ENCODE measurements around the gene BRDT.

BRDT gene

DNA sequence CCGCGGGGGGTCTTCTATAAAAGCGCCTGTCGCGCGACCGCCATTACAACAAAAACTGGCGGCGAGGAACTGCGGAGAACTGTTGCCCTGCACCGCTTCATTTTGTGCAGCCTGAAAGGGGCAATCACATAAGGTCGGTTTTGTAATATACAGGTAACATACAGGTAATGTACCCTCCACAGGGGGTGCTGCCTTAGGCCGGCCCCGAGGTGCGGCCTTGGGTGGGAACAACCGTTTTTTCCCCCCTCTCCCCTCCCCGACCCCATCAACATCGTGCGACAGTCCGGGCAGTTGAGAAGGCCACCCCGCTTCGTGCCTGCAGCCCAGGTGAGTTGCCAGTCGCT, at the start of gene BRDT:
Gene BRDT, plus strand, starts transcription at position 46 of the 344 bp plus-strand sequence. CDS start 13,354 bp downstream, outside the sequence.
- H3K4me3 ChIP-seq, result no peak within 1 kb of the TSS

GRCh38 chr1:91900562-91900961, 48.6 kb upstream of the BRDT start:
- Histone ChIP-seq H4K20me1 (no peaks in the 10 kb centered on the region), H3K27me3 (no peaks in the 10 kb centered on the region), H3K4me3 (no peak overlapping the region), H3K4me2 (no peak overlapping the region), H3K27ac (no peak overlapping the region), H3K4me1 (no peaks in the 10 kb centered on the region; the same call in 1 of the 2 replicates), H3K36me3 (no peaks in the 10 kb centered on the region), H3K9me3 (no peaks in the 10 kb centered on the region), H3K9ac (no peak overlapping the region)
- TF ChIP-seq Cebpa-rat (IDR thresholded peaks at IDR 0.05), result no peak

More for the DNA sequence above, at the start of gene BRDT:
- no peak within 1 kb of the TSS for H3K9ac ChIP-seq
- no peak within 1 kb of the TSS for H3K4me2 ChIP-seq
- TF ChIP-seq Cebpa-rat (IDR thresholded peaks at IDR 0.05), result no peak
- peaks cover 14% of the 10 kb centered on the region for H3K9me3 ChIP-seq
- H4K20me1 ChIP-seq, result no peaks in the 10 kb centered on the region
- no peak within 1 kb of the TSS for H3K27ac ChIP-seq
- H3K36me3 ChIP-seq, result no peaks in the 10 kb centered on the region
- H3K27me3 ChIP-seq, result no peaks in the 10 kb centered on the region
- 0 out of 2 replicates have a peak, but pooled peaks cover 7% of the 10 kb centered on the region for H3K4me1 ChIP-seq

- Histone ChIP-seq H3K9me3 (no peaks in the 10 kb centered on the region), H3K27ac (no peak overlapping the region), H3K4me2 (no peak overlapping the region), H3K4me1 (no peaks in the 10 kb centered on the region; the same call in 1 of the 2 replicates), H3K9ac (no peak overlapping the region), H3K27me3 (no peaks in the 10 kb centered on the region), H3K36me3 (no peaks in the 10 kb centered on the region), H3K4me3 (no peak overlapping the region), H4K20me1 (no peaks in the 10 kb centered on the region)
- TF ChIP-seq Cebpa-rat (IDR thresholded peaks at IDR 0.05), result no peak
These were observed 48.0 kb upstream of the BRDT start for GRCh38 chr1:91901231-91901630.

DNA sequence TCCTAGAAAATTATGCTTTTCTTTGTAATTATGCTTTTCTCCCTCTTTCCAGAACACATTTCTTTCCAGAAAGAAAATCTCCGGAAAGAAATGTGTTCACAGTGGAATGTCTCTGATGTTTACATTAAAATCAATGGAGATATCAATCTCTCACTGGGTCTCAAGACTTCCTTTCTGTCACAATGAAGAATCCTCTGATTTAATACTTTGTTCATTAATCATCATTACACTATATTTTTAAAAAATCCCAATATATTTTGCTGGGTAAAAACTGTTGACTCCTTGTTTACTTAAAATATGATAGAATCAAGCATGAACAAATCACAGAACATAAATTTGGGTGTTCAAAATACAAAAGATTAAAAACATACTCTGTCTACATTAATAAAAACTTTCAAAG, 36.9 kb upstream of the BRDT start:
- Histone ChIP-seq H3K4me3 (no peak overlapping the region), H3K9ac (no peak overlapping the region), H3K9me3 (no peaks in the 10 kb centered on the region), H3K27me3 (no peaks in the 10 kb centered on the region), H3K36me3 (no peaks in the 10 kb centered on the region), H3K27ac (no peak overlapping the region), H3K4me1 (no peaks in the 10 kb centered on the region), H4K20me1 (no peaks in the 10 kb centered on the region), H3K4me2 (no peak overlapping the region)
- no peak for TF ChIP-seq Cebpa-rat (IDR thresholded peaks at IDR 0.05)

GRCh38 chr1:91913018-91913417, 36.2 kb upstream of the BRDT start:
- no peaks in the 10 kb centered on the region for H3K4me1 ChIP-seq
- H3K36me3 ChIP-seq, result no peaks in the 10 kb centered on the region
- no peak overlapping the region for H3K9ac ChIP-seq
- no peaks in the 10 kb centered on the region for H3K27me3 ChIP-seq
- no peak overlapping the region for H3K4me2 ChIP-seq
- TF ChIP-seq Cebpa-rat (IDR thresholded peaks at IDR 0.05), result no peak
- no peaks in the 10 kb centered on the region for H3K9me3 ChIP-seq
- no peak overlapping the region for H3K27ac ChIP-seq
- no peak overlapping the region for H3K4me3 ChIP-seq
- no peaks in the 10 kb centered on the region for H4K20me1 ChIP-seq

DNA sequence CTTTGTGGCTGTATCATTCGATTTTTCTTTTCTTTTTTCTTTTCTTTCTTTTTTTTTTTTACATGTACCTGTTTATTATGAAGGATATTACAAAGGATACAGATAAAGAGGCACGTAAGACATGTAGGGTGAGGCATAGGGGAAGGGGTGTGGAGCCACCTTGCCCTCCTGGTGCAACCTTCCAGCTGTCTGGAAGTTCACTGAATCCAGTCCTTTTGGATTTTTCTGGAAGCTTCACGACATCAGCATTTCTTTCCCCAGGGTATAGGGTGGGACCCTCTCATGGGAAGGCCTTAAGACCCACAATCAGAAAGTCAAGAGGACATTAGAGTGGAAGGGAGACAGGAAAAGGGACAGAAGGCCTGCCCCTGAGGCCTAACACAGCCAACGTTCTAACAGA, 33.2 kb upstream of the BRDT start:
- Histone ChIP-seq H3K27ac (no peak overlapping the region), H4K20me1 (no peaks in the 10 kb centered on the region), H3K4me1 (no peaks in the 10 kb centered on the region), H3K4me2 (no peak overlapping the region), H3K27me3 (no peaks in the 10 kb centered on the region), H3K9ac (no peak overlapping the region), H3K4me3 (no peak overlapping the region), H3K36me3 (no peaks in the 10 kb centered on the region), H3K9me3 (no peaks in the 10 kb centered on the region)
- no peak for TF ChIP-seq Cebpa-rat (IDR thresholded peaks at IDR 0.05)

- H3K4me3 ChIP-seq, result no peak overlapping the region
- no peak overlapping the region for H3K27ac ChIP-seq
- no peak overlapping the region for H3K4me2 ChIP-seq
- H3K27me3 ChIP-seq, result no peaks in the 10 kb centered on the region
- no peak overlapping the region for H3K9ac ChIP-seq
- H3K4me1 ChIP-seq, result no peaks in the 10 kb centered on the region
- H3K36me3 ChIP-seq, result no peaks in the 10 kb centered on the region
- H3K9me3 ChIP-seq, result no peaks in the 10 kb centered on the region
- H4K20me1 ChIP-seq, result no peaks in the 10 kb centered on the region
- no peak for TF ChIP-seq Cebpa-rat (IDR thresholded peaks at IDR 0.05)
These were observed 32.3 kb upstream of the BRDT start for GRCh38 chr1:91916811-91917460.

GRCh38 chr1:91919962-91920361, 29.2 kb upstream of the BRDT start:
- Histone ChIP-seq H4K20me1 (no peaks in the 10 kb centered on the region), H3K27ac (no peak overlapping the region), H3K9ac (no peak overlapping the region), H3K27me3 (no peaks in the 10 kb centered on the region), H3K36me3 (no peaks in the 10 kb centered on the region), H3K4me3 (no peak overlapping the region), H3K4me2 (no peak overlapping the region), H3K9me3 (no peaks in the 10 kb centered on the region), H3K4me1 (no peaks in the 10 kb centered on the region)
- TF ChIP-seq Cebpa-rat (IDR thresholded peaks at IDR 0.05), result no peak

DNA sequence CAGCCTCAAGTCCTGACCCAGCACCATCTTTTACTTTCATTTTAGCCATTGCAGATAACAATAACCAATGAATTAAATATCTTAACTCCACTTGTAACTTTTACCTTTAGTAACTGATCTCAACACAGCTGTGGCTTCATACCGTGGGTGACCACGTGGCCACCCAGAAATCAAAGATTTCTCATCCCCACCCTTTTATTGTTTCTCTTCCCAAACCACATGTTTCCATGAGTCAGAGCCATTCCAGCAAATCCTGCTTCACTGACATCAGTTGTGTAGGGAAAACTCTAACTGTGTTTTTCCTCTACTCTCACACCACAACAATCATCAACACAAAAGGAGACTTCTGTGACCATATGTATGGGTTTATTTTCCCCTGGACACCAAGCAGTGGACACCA, 25.1 kb upstream of the BRDT start:
- Histone ChIP-seq H3K27ac (no peak overlapping the region), H3K9me3 (no peaks in the 10 kb centered on the region), H3K9ac (no peak overlapping the region), H3K27me3 (no peaks in the 10 kb centered on the region), H3K4me1 (no peaks in the 10 kb centered on the region), H3K4me2 (no peak overlapping the region), H3K4me3 (no peak overlapping the region), H3K36me3 (no peaks in the 10 kb centered on the region), H4K20me1 (no peaks in the 10 kb centered on the region)
- no peak for TF ChIP-seq Cebpa-rat (IDR thresholded peaks at IDR 0.05)

DNA sequence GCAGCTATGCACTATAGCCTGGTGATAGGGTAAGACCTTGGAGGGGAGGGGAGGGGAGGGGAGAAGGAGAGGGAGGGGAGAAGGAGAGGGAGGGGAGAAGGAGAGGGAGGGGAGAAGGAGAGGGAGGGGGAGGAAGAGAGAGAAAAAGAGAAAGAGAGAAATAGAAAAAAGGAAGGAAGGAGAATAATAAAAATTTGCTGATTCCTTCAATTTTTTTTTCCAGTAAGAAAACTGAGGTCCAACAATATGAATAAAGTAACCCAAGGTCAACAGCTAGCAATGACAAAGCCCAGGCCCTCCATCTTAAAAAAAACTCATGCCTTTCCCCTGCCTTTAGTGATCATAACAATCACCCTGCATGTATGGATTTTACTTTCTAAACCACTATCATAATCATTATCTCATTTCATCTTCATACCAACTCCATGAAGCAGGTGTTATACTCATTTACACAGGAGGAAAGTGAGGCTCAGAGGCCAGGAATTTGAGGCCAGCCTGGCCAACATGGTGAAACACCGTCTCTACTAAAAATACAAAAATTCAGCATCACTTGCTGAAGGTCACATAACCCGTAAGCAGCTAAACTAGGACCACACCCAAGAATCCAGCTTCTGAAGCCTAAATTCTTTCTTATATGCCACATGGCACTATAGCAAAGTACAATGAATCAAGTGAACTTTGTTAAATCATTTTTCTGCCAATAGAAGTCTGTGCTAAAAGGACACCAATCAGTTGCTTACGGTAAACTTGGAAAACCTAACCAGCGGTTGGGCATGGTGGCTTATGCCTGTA, 23.4 kb upstream of the BRDT start:
- Histone ChIP-seq H3K4me2 (no peak overlapping the region), H3K4me1 (no peaks in the 10 kb centered on the region)

More for the DNA sequence above, 23.4 kb upstream of the BRDT start:
- no peak overlapping the region for H3K4me3 ChIP-seq
- no peaks in the 10 kb centered on the region for H3K27me3 ChIP-seq
- H3K36me3 ChIP-seq, result no peaks in the 10 kb centered on the region
- no peaks in the 10 kb centered on the region for H4K20me1 ChIP-seq
- no peak overlapping the region for H3K9ac ChIP-seq
- TF ChIP-seq Cebpa-rat (IDR thresholded peaks at IDR 0.05), result no peak
- no peak overlapping the region for H3K27ac ChIP-seq
- H3K9me3 ChIP-seq, result no peaks in the 10 kb centered on the region
